HepG2 (cell line): ENCODE results near the gene UGT1A8. TPM values are rescaled to one million over a fixed set of nuclear protein-coding genes. Genes with fewer than 3 reads are reported as not detected.

ENCODE experiments used
- ATAC-seq: fragments of 200-7000 bp; cut with Tn5 transposase; 3 replicates; pipeline ENCODE4 v1.9.1; 2020; ENCODE audit warnings: mild to moderate bottlenecking, moderate library complexity
- BruUV-seq: library from RNA; stranded (reverse); fragments of 400-500 nt; replicated peaks from 2 replicates; lab custom pipeline; 2021; lab: Mats Ljungman, UMichigan
- CTCF ChIA-PET: fragments of 300-600 bp; formaldehyde crosslinking; extraction: SDS; loops from one replicate; lab custom pipeline; 2021; ENCODE audit warnings: low total read pairs, inconsistent platforms, low intra/inter-chr PET ratio; lab: Yijun Ruan, JAX
- POLR2A ChIA-PET: fragments of 350-600 bp; sonication (Branson Sonifier 250); formaldehyde crosslinking; loops from one replicate; lab custom pipeline; 2020; ENCODE audit warnings: antibody characterized with exemption, inconsistent platforms; lab: Yijun Ruan, JAX
- DNase-seq: peaks from one replicate; pipeline ENCODE4 v3.0.0-alpha.2; 2015; ENCODE audit warnings: low spot score
- FAIRE-seq: peaks from 3 replicates; lab custom pipeline; 2011; peaks lifted over from hg19 to GRCh38; lab: Jason Lieb, UNC
- H2AFZ ChIP-seq: one replicate; pipeline ENCODE4 v1.6.1; 2011; ENCODE audit warnings: low read length, inconsistent platforms
- H3K27ac ChIP-seq: fragments of 300-600 bp; 3 replicates; pipeline ENCODE4 v1.8.0; 2011; ENCODE audit warnings: mixed run types, mild to moderate bottlenecking, mixed read lengths, low read length, inconsistent platforms; ENCODE audit not compliant: insufficient read depth; ENCODE audit errors: extremely low read length
- H3K27me3 ChIP-seq, 2 experiments: fragments of 200-600 bp in 1 of 2; 2 replicates in 1 of 2; 3 replicates in 1 of 2; pipeline versions ENCODE4 v1.6.0 to v1.8.0; 2011; ENCODE audit warnings: low read length in 2 of 2, mild to moderate bottlenecking in 2 of 2, moderate library complexity in 2 of 2, inconsistent platforms in 1 of 2; ENCODE audit not compliant: insufficient read depth in 2 of 2, control insufficient read depth in 1 of 2
- H3K36me3 ChIP-seq, 2 experiments: fragments of 200-600 bp in 1 of 2; replicated peaks in 1 of 2; 2 replicates in 1 of 2; 3 replicates in 1 of 2; pipeline versions ENCODE4 v1.5.1 to v1.8.0; 2011; ENCODE audit warnings: low read length in 2 of 2, inconsistent platforms in 1 of 2; ENCODE audit not compliant: insufficient read depth in 2 of 2, control insufficient read depth in 1 of 2
- H3K4me1 ChIP-seq: 2 replicates; pipeline ENCODE4 v1.5.1; 2012; ENCODE audit warnings: low read length, inconsistent platforms; ENCODE audit not compliant: insufficient read depth
- H3K4me2 ChIP-seq: 2 replicates; pipeline ENCODE4 v1.6.0; 2011; ENCODE audit warnings: low read depth, low read length, inconsistent platforms
- H3K4me3 ChIP-seq, 3 experiments: fragments of 200-600 bp in 1 of 3; sonication (generic), shearing (Covaris generic) in 1 of 3; replicated peaks in 1 of 3; 2 replicates each; pipeline ENCODE4 v1.5.1; 2011 to 2016; ENCODE audit warnings: low read length in 3 of 3, inconsistent platforms in 2 of 3, low read depth in 2 of 3, mild to moderate bottlenecking in 2 of 3, control low read depth in 1 of 3, mixed read lengths in 1 of 3; ENCODE audit not compliant: insufficient read depth in 1 of 3
- H3K79me2 ChIP-seq: one replicate; pipeline ENCODE4 v1.6.1; 2011; ENCODE audit warnings: low read length, inconsistent platforms; ENCODE audit not compliant: insufficient read depth
- H3K9ac ChIP-seq: 2 replicates; pipeline ENCODE4 v1.6.0; 2011; ENCODE audit warnings: mild to moderate bottlenecking, low read depth, low read length, inconsistent platforms; ENCODE audit not compliant: insufficient read depth
- H3K9me3 ChIP-seq: 2 replicates; pipeline ENCODE4 v1.5.1; 2012; ENCODE audit warnings: mild to moderate bottlenecking, low read length
- H4K20me1 ChIP-seq: 2 replicates; pipeline ENCODE4 v1.6.0; 2011; ENCODE audit warnings: inconsistent platforms, mild to moderate bottlenecking, low read length, moderate library complexity; ENCODE audit not compliant: insufficient read depth
- CCAR2 ChIP-seq: fragments of 200-400 bp; formaldehyde crosslinking; optimal IDR thresholded peaks from 2 replicates; pipeline ENCODE3; 2018; ENCODE audit warnings: low read depth, mild to moderate bottlenecking, low read length, moderate library complexity
- CEBPG ChIP-seq: IDR thresholded peaks from 2 replicates; pipeline ENCODE4 v1.6.1; 2016
- CENPX ChIP-seq: sonication (generic); formaldehyde crosslinking; IDR thresholded peaks from 2 replicates; pipeline ENCODE4 v1.9.0; 2021; ENCODE audit warnings: mild to moderate bottlenecking, missing genetic modification reagents, moderate library complexity
- GTF2F1 ChIP-seq: fragments of 150-350 bp; IDR thresholded peaks from 2 replicates; pipeline ENCODE4 v1.6.1; 2014; ENCODE audit warnings: low read length
- JUND ChIP-seq: sonication (generic); formaldehyde crosslinking; IDR thresholded peaks from 2 replicates; pipeline ENCODE4 v1.8.0; 2022; ENCODE audit warnings: mild to moderate bottlenecking, missing genetic modification reagents
- MNT ChIP-seq: fragments of 450-650 bp; IDR thresholded peaks from 2 replicates; pipeline ENCODE4 v1.6.1; 2016
- MZF1 ChIP-seq: sonication (generic); formaldehyde crosslinking; IDR thresholded peaks from 2 replicates; pipeline ENCODE4 v1.8.1; 2023; ENCODE audit warnings: mild to moderate bottlenecking, missing genetic modification reagents, borderline replicate concordance
- NFRKB ChIP-seq: fragments of 450-650 bp; IDR thresholded peaks from 2 replicates; pipeline ENCODE4 v1.6.1; 2017
- TBX2 ChIP-seq: sonication (generic); formaldehyde crosslinking; IDR thresholded peaks from 2 replicates; pipeline ENCODE4 v1.5.0; 2020; ENCODE audit warnings: missing genetic modification reagents, mild to moderate bottlenecking, borderline replicate concordance
- TFDP2 ChIP-seq: sonication (generic); formaldehyde crosslinking; IDR thresholded peaks from 2 replicates; pipeline ENCODE4 v1.4.0; 2020; ENCODE audit warnings: missing genetic modification reagents
- YEATS2 ChIP-seq: sonication (generic); formaldehyde crosslinking; IDR thresholded peaks from 2 replicates; pipeline ENCODE4 v1.4.0; 2020; ENCODE audit warnings: missing genetic modification reagents, borderline replicate concordance
- ZNF121 ChIP-seq: sonication (generic); formaldehyde crosslinking; IDR thresholded peaks from 2 replicates; pipeline ENCODE4 v1.5.0; 2020; ENCODE audit warnings: mild to moderate bottlenecking, missing genetic modification reagents
- ZNF367 ChIP-seq: sonication (generic); formaldehyde crosslinking; IDR thresholded peaks from 2 replicates; pipeline ENCODE4 v1.4.0; 2020; ENCODE audit warnings: missing genetic modification reagents, borderline replicate concordance
- ZNF468 ChIP-seq: sonication (generic); formaldehyde crosslinking; IDR thresholded peaks from 2 replicates; pipeline ENCODE4 v1.8.0; 2022; ENCODE audit warnings: mild to moderate bottlenecking, moderate library complexity, missing genetic modification reagents
- ZNF572 ChIP-seq: sonication (generic); formaldehyde crosslinking; IDR thresholded peaks from 2 replicates; pipeline ENCODE4 v1.5.1; 2020; ENCODE audit warnings: mild to moderate bottlenecking, missing genetic modification reagents
- ZSCAN9 ChIP-seq: IDR thresholded peaks from 2 replicates; pipeline ENCODE4 v1.6.1; 2016; ENCODE audit warnings: borderline replicate concordance
- WGBS: methylation state at CpG from one replicate; pipeline ENCODE4 v1.1.6; 2017; ENCODE audit warnings: low lambda C conversion rate; 5-methylcytosine and 5-hydroxymethylcytosine counted together
- in situ Hi-C: cut with HindIII; loops from 2 replicates; pipeline ENCODE4 v1.10.0; 2017; ENCODE audit warnings: low pct_unique_long_range_greater_than_20kb; ENCODE audit not compliant: extremely low pct_ligation_motif_present
- intact Hi-C: fragments of 100-400 bp; cut with micrococcal nuclease; formaldehyde crosslinking; loops from one replicate; pipeline ENCODE4 v1.10.0; 2022; ENCODE audit not compliant: unreplicated experiment
- polyA plus RNA-seq, 8 experiments: library from polyadenylated mRNA; depleted of rRNA in 3 of 8; stranded (reverse) in 7 of 8; unstranded in 1 of 8; fragments of >200 nt; fragmentation: Illumina TruSeq in 4 of 8; extraction: Trizol in 4 of 8; gene quantifications; 2 replicates each; pipeline versions ENCODE4 v1.2.1 to v1.2.3, GENCODE V29; 2011 to 2016; ENCODE audit warnings: low read depth in 4 of 8, missing spikeins in 1 of 8, mixed read lengths in 1 of 8; ENCODE audit not compliant: insufficient read depth in 1 of 8
- total RNA-seq, 5 experiments: library from RNA; depleted of rRNA; stranded (reverse); fragments of >200 nt; fragmentation: Illumina TruSeq; extraction: Trizol; gene quantifications; 2 replicates each; pipeline ENCODE4 v1.2.3, GENCODE V29; 2016; ENCODE audit warnings: low read depth in 1 of 5
- TF ChIP-seq, protein P1 (sequence below): sonication (generic); formaldehyde crosslinking; conservative IDR thresholded peaks from 2 replicates; pipeline ENCODE4 v1.4.0; 2020; ENCODE audit warnings: missing genetic modification reagents

UGT1A8 gene
- total and polyA plus RNA-seq, 2 of the 13 experiments (the other 11 are each of a cell fraction or from before 2014, with no cell fraction given) = not detected

DNA sequence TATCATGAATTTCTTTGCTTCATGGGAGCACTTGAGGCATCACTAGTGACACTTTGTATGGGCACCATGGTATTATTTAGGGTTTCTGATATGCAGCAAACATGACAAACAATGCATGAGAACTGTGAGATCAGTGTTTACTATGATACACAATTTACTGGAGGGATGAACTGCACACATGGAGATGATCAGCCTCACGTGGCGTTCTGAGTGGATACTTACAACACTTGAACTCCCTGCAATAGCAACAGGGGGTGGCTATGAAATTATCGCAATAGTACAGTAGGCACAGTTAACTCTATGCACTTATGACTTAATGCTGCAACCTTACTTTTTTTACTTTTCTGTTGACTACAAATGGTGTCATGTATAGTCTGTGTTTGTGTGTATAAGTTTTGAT is 18.5 kb upstream of the UGT1A8 start:
- H3K36me3 ChIP-seq = no peaks in the 10 kb centered on the region
- no peak overlapping the region for H3K9ac ChIP-seq
- no peak overlapping the region for H3K4me3 ChIP-seq
- in situ Hi-C loops = no loop called here
- H3K9me3 ChIP-seq = no peaks in the 10 kb centered on the region
- H3K4me2 ChIP-seq = no peak overlapping the region
- intact Hi-C loops = no loop called here
- H3K27me3 ChIP-seq = peaks cover 0 to 3% of the 10 kb centered on the region in 2 experiments; a peak in 1 of 5 replicates
- WGBS = 37% methylated on average over 3 of the region's 3 CpGs
- no peak overlapping the region for H2AFZ ChIP-seq
- no peak overlapping the region for H3K27ac ChIP-seq
- BruUV-seq = no TSS peak
- no peak for FAIRE-seq
- H4K20me1 ChIP-seq = no peaks in the 10 kb centered on the region
- peaks cover 8% of the 10 kb centered on the region for H3K4me1 ChIP-seq
- ChIA-PET POLR2A (no interaction called here), CTCF (no interaction called here)
- TF ChIP-seq MNT (peak; percentile 55; the same call in 1 of the 2 replicates), CEBPG (CRISPR knock-in tag) (no peak), ZNF468 (CRISPR knock-in tag) (no peak)
- TF ChIP-seq, protein P1, sequence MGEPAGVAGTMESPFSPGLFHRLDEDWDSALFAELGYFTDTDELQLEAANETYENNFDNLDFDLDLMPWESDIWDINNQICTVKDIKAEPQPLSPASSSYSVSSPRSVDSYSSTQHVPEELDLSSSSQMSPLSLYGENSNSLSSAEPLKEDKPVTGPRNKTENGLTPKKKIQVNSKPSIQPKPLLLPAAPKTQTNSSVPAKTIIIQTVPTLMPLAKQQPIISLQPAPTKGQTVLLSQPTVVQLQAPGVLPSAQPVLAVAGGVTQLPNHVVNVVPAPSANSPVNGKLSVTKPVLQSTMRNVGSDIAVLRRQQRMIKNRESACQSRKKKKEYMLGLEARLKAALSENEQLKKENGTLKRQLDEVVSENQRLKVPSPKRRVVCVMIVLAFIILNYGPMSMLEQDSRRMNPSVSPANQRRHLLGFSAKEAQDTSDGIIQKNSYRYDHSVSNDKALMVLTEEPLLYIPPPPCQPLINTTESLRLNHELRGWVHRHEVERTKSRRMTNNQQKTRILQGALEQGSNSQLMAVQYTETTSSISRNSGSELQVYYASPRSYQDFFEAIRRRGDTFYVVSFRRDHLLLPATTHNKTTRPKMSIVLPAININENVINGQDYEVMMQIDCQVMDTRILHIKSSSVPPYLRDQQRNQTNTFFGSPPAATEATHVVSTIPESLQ (CRISPR knock-in tag) = no peak
- DNase-seq = no peak
- H3K79me2 ChIP-seq = no peaks in the 10 kb centered on the region
- no peak for ATAC-seq

DNA sequence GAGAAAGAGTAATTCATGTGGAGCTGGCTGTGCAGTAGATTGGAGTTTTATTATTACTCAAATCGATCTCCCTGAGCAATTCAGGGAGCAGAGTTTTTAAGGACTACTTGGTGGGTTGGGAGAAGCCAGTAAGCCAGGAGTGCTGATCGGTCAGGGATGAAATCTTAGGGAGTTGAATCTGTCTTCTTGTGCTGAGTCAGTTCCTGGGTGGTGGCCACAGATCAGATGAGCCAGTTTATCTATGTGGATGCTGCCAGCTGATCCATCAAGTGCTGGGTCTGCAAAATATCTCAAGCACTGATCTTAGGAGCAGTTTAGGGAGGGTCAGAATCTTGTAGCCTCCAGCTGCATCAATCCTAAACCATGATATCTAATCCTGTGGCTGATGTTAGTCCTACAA is 17.0 kb upstream of the UGT1A8 start:
- Histone ChIP-seq H3K4me3 (no peak overlapping the region), H3K36me3 (no peaks in the 10 kb centered on the region), H4K20me1 (no peaks in the 10 kb centered on the region), H3K27ac (no peak overlapping the region), H3K79me2 (no peaks in the 10 kb centered on the region), H3K4me2 (no peak overlapping the region), H3K9me3 (no peaks in the 10 kb centered on the region), H3K9ac (no peak overlapping the region), H3K27me3 (peaks cover 0 to 3% of the 10 kb centered on the region in 2 experiments; a peak in 1 of 5 replicates), H2AFZ (no peak overlapping the region), H3K4me1 (peaks cover 9% of the 10 kb centered on the region)
- DNase-seq = no peak
- BruUV-seq = no TSS peak
- no peak for FAIRE-seq
- ATAC-seq = no peak
- in situ Hi-C loops (no loop called here), intact Hi-C loops (no loop called here)
- ChIA-PET POLR2A (no interaction called here), CTCF (no interaction called here)
- WGBS = 9% methylated on average over 2 of the region's 2 CpGs
- TF ChIP-seq ZNF572 (CRISPR knock-in tag) (no peak), CENPX (CRISPR knock-in tag) (no peak), MZF1 (CRISPR knock-in tag) (no peak), TFDP2 (no peak), TBX2 (CRISPR knock-in tag) (no peak), YEATS2 (CRISPR knock-in tag) (no peak), ZNF367 (no peak), JUND (CRISPR knock-in tag) (no peak), ZNF121 (CRISPR knock-in tag) (no peak), ZSCAN9 (CRISPR knock-in tag) (no peak), CCAR2 (no peak), GTF2F1 (no peak), NFRKB (no peak)
